LHCN-M2 (cell line): ENCODE data around the gene SRF. TPM values are rescaled to one million over a fixed set of nuclear protein-coding genes. Genes with fewer than 3 reads are reported as not detected.

Experiments used
- DNase-seq: peaks from one replicate; pipeline ENCODE4 v3.0.0-alpha.2; 2012; ENCODE audit warnings: low read depth
- total RNA-seq: library from RNA; depleted of rRNA; stranded (reverse); fragments of >200 nt; gene quantifications from 2 replicates; pipeline ENCODE4 v1.2.3, GENCODE V29; 2014; rRNA removed

SRF gene
- total RNA-seq, 1 experiment from 2014 or later = 36.5 TPM

DNA sequence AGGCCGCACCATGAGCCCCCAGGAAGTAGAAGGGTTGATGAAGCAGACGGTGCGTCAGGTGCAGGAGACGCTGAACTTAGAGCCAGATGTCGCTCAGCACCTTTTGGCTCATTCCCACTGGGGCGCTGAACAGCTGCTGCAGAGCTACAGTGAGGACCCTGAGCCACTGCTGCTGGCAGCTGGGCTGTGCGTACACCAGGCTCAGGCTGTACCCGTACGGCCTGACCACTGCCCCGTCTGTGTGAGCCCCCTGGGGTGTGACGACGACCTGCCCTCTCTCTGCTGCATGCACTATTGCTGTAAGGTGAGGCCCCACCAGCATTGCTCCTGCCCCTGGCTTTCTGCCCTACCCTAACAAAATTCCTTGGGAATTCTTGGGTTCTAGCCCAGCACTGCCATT lies 45.1 kb downstream of the SRF start:
- no peak for DNase-seq

- no peak for DNase-seq
Observed at GRCh38 chr6:43217351-43217750, 46.3 kb downstream of the SRF start.

- DNase-seq = no peak
Observed at GRCh38 chr6:43219119-43219518, 48.0 kb downstream of the SRF start.

DNA sequence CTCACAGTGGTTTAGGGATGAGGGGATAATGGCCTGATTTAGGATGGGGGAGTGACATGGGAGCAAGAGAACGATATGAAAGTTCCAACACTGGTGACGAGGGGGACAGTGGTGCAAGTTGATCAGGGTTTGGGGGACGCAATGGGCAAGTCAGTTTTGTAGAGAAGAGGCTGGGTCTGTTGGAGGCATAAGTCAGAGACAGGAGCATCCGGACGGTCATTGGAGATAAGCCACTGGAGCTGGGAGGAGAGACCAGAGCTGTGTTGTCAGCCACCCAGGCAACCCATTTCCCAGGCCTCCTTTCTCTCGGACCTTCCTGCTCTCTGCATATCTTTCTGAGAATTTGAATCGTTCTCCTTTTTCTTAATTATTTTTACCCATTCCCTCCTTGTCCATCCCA lies 48.7 kb downstream of the SRF start:
- no peak for DNase-seq

DNA sequence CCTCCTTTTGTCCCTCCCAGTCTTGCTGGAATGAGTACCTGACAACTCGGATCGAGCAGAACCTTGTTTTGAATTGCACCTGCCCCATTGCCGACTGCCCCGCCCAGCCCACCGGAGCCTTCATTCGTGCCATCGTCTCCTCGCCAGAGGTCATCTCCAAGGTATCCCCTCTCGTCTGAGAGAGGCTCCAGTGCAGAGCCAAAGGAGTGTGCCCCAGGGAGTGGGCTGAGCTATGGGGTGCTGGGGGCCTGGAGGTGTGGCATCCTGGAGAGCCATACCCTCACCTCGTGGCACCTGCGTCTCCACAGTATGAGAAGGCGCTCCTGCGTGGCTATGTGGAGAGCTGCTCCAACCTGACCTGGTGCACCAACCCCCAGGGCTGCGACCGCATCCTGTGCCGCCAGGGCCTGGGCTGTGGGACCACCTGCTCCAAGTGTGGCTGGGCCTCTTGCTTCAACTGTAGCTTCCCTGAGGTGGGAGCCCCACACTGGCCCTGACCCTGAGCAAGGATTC lies 49.4 kb downstream of the SRF start:
- no peak for DNase-seq

DNA sequence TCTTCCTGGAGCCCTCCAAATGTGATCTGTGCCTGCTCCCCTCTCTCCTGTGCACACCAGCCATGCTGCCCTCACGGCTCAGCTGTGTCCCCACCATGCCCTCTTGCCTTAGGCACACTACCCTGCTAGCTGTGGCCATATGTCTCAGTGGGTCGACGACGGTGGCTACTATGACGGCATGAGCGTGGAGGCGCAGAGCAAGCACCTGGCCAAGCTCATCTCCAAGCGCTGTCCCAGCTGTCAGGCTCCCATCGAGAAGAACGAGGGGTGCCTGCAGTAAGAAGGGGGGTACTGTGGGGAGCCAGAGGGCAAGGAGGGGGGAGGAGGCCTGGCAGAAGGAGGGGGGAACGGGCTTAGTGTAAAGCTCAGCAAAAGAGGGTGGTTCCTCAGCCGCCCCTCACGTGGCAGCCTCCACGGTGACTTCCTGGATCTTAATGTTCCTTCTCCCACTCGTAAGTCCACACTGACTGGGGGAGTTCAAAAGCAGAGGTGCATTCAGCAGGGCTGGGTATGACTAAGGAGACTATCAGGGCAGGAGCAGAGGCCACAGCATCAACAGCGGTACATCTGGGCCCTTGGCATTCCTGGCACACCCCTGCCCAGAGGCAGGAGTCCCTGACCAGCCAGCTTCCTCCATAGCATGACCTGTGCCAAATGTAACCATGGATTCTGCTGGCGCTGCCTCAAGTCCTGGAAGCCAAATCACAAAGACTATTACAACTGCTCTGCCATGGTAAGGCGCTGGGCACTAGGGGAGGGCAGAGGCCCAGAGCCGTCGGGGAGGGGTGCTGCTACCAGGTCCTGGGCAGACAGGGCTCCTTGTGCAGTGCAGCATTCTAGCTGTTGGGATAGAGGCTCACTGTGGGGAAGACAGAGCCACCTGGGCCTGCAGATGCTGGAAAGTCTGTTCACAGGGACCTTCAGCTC lies 50.2 kb downstream of the SRF start:
- no peak for DNase-seq

- no peak for DNase-seq
Observed at GRCh38 chr6:43222418-43223059, 51.5 kb downstream of the SRF start.

GRCh38 chr6:43223175-43223574 lies 52.1 kb downstream of the SRF start:
- no peak for DNase-seq

DNA sequence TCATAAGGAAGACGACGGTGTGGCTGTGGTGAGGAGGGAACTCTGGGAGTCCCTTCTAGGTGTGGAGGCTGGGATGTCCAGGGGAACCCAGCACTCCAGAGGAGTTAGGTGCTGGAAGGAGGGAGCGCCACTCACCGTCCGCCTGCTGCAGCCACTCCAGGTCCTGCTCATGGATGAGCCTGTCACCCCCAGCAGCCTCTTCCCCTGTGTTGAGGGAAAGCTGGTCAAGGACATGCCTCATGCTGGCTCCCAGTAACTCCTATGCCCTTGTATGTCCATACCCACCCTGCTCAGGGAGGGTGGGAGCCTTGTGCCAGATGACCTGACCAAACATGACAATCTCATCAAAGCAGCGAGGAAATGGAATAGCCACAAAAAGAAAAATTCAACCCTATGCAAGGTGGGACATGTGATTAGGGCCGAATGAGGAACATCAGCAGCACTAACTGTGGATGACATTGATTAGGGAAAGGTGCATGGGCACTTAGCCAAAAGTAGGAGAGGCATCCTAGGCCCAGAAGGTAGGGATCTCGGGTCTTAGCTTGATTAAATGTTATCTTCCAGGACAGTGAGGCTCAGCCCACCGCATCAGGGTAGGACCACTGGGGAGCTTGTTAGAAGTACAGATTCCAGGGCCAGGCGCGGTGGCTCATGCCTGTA lies 55.3 kb downstream of the SRF start:
- no peak for DNase-seq

- peak; percentile 60 for DNase-seq
Observed at GRCh38 chr6:43228951-43229802, 58.1 kb downstream of the SRF start, which contains the start of gene DNPH1. DNPH1 (minus strand) TSS chr6:43229481; CDS start chr6:43229456, 25 bp downstream.

DNA sequence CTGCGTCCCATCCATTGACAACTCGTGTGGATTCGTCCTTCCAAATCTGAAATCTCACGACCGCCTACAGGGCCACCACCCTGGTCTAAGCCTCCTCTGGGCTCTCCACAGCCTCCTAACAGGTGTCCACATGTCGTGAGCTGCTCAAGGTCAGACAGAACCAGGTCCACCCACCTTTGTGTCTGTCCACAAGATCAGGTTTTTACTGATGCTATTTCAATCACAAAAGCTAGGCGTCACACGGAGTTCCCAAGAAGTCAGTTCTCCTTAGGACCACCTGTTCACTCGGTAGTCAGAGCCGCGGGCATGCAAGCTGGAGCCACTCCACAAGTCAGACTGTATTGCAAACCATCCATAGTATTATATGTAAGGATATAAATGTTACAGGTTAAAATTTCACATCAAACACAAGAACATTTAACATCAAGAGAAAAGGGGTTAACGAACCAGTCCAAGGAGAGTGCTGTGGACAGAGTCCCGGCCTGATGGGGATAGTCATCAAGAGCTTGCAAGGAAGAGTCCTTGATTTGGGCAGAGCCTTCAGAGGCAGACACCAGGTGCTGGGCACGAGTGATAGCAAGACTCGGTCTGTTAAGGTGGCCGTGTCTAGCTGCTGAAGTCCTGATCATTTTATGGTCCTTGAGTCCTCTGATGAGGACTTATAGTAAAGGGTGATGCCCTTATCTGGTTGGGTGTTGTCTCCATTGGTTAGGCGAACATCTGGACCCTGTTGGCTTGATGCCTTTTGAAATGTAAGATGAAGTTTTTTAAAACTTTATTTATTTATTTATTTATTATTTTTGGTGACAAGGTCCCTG lies 58.9 kb downstream of the SRF start:
- DNase-seq = no peak

GRCh38 chr6:43231053-43231452 lies 60.0 kb downstream of the SRF start:
- no peak for DNase-seq

Other genes starting within 250 kb of the SRF start
- gene CNPY3, start 241.8 kb upstream of the SRF start, total RNA-seq = 40.1 and 45.9 TPM in 2 replicates
- not detected in 2 replicates for gene GNMT, start 210.5 kb upstream of the SRF start, total RNA-seq
- gene PEX6, start 192.1 kb upstream of the SRF start, total RNA-seq = 20.8 and 22.3 TPM in 2 replicates
- 61.3 and 61.7 TPM in 2 replicates for gene PPP2R5D, start 186.7 kb upstream of the SRF start, total RNA-seq
- gene MEA1, start 157.3 kb upstream of the SRF start, total RNA-seq = 116 and 119 TPM in 2 replicates
- 47.1 and 50.4 TPM in 2 replicates for gene KLHDC3, start 157.0 kb upstream of the SRF start, total RNA-seq
- gene RRP36, start 149.6 kb upstream of the SRF start, total RNA-seq = 128 and 133 TPM in 2 replicates
- 38.6 and 42.4 TPM in 2 replicates for gene CUL7, start 117.4 kb upstream of the SRF start, total RNA-seq
- 11.5 and 19.4 TPM in 2 replicates for gene MRPL2, start 111.8 kb upstream of the SRF start, total RNA-seq
- 10.6 and 11.2 TPM in 2 replicates for gene KLC4, start 111.6 kb upstream of the SRF start, total RNA-seq
- gene PTK7, start 95.0 kb upstream of the SRF start, total RNA-seq = 52.3 and 52.8 TPM in 2 replicates
- gene CUL9, start 10.9 kb downstream of the SRF start, total RNA-seq = 25.7 and 26.8 TPM in 2 replicates
- 102 and 103 TPM in 2 replicates for gene DNPH1, start 58.2 kb downstream of the SRF start, total RNA-seq
- gene TTBK1, start 72.2 kb downstream of the SRF start, total RNA-seq = under 0.01 and 0.06 TPM in 2 replicates
- gene SLC22A7, start 127.0 kb downstream of the SRF start, total RNA-seq = not detected in 2 replicates
- not detected in 2 replicates for gene CRIP3, start 137.6 kb downstream of the SRF start, total RNA-seq
- gene ZNF318, start 198.4 kb downstream of the SRF start, total RNA-seq = 10.2 and 11.9 TPM in 2 replicates